ENCODE results near the gene CEP120. TPM values are rescaled to one million over a fixed set of nuclear protein-coding genes. Genes with fewer than 3 reads are reported as not detected.
"Not testable (repeated sequence)": the region's sequence is repeated elsewhere in the genome, so short reads cannot be mapped to it uniquely, and the experiment has no call there.

CEP120 gene
- total RNA-seq, 2 donors from 2014 or later: 19.9 to 23.5 TPM

GRCh38 chr5:123434796-123435195 is 11.6 kb upstream of the CEP120 start:
- Mint-ChIP-seq H3K27ac (no peak overlapping the region), H3K4me3 (no peak overlapping the region), H3K9me3 (peaks cover 11% of the 10 kb centered on the region), H3K4me1 (peaks cover 8% of the 10 kb centered on the region), H3K36me3 (ENCODE audit: low read depth) (no peaks in the 10 kb centered on the region), H3K27me3 (ENCODE audit: insufficient read depth) (no peaks in the 10 kb centered on the region)
- Histone ChIP-seq H3K36me3 (ENCODE audit: control insufficient read depth, insufficient read depth, low read length) (no peaks in the 10 kb centered on the region), H3K4me3 (ENCODE audit: low read length) (no peak overlapping the region), H3K27me3 (ENCODE audit: control insufficient read depth, insufficient read depth, low read length, poor library complexity, severe bottlenecking) (no peaks in the 10 kb centered on the region), H3K4me1 (ENCODE audit: control insufficient read depth, insufficient read depth, low read length) (no peaks in the 10 kb centered on the region), H3K27ac (ENCODE audit: low read depth, low read length) (no peak overlapping the region), H3K9me3 (ENCODE audit: control insufficient read depth, low read length) (peaks cover 16% of the 10 kb centered on the region), H3K9ac (ENCODE audit: extremely low read depth, low read length, poor library complexity, severe bottlenecking) (no peak overlapping the region)
- TF ChIP-seq CTCF (conservative IDR thresholded peaks at IDR 0.05): no peak
- 80% methylated on average over 1 of the region's 1 CpG; no CpG with 5 or more reads in 1 of the 2 experiments for WGBS, 2 experiments (ENCODE audit: insufficient coverage in 1 of 2, insufficient read length in 1 of 2)
- DNase-seq: no peak

GRCh38 chr5:123433596-123433995 is 10.4 kb upstream of the CEP120 start:
- no peak overlapping the region for H3K9ac ChIP-seq (ENCODE audit: extremely low read depth, low read length, poor library complexity, severe bottlenecking)
- peaks cover 3% of the 10 kb centered on the region for H3K4me1 ChIP-seq (ENCODE audit: control insufficient read depth, insufficient read depth, low read length)
- no peak for DNase-seq
- no peaks in the 10 kb centered on the region for H3K36me3 ChIP-seq (ENCODE audit: control insufficient read depth, insufficient read depth, low read length)
- Mint-ChIP-seq H3K36me3 (ENCODE audit: low read depth) (no peaks in the 10 kb centered on the region), H3K4me1 (peaks cover 12% of the 10 kb centered on the region), H3K9me3 (peaks cover 11% of the 10 kb centered on the region), H3K27ac (no peak overlapping the region), H3K4me3 (no peak overlapping the region), H3K27me3 (ENCODE audit: insufficient read depth) (no peaks in the 10 kb centered on the region)
- no peak overlapping the region for H3K27ac ChIP-seq (ENCODE audit: low read depth, low read length)
- H3K9me3 ChIP-seq (ENCODE audit: control insufficient read depth, low read length): peaks cover 16% of the 10 kb centered on the region
- no peaks in the 10 kb centered on the region for H3K27me3 ChIP-seq (ENCODE audit: control insufficient read depth, insufficient read depth, low read length, poor library complexity, severe bottlenecking)
- 94% methylated on average over 2 of the region's 2 CpGs; no CpG with 5 or more reads in 1 of the 2 experiments for WGBS, 2 experiments (ENCODE audit: insufficient coverage in 1 of 2, insufficient read length in 1 of 2)
- H3K4me3 ChIP-seq (ENCODE audit: low read length): no peak overlapping the region
- TF ChIP-seq CTCF (conservative IDR thresholded peaks at IDR 0.05): no peak

- H3K4me3 ChIP-seq (ENCODE audit: low read length); DNase-seq; H3K27ac ChIP-seq (ENCODE audit: low read depth, low read length); H3K4me1 ChIP-seq (ENCODE audit: control insufficient read depth, insufficient read depth, low read length); H3K36me3 Mint-ChIP-seq (ENCODE audit: low read depth); H3K4me3 Mint-ChIP-seq; H3K36me3 ChIP-seq (ENCODE audit: control insufficient read depth, insufficient read depth, low read length); H3K27me3 Mint-ChIP-seq (ENCODE audit: insufficient read depth); H3K27me3 ChIP-seq (ENCODE audit: control insufficient read depth, insufficient read depth, low read length, poor library complexity, severe bottlenecking); H3K4me1 Mint-ChIP-seq; H3K27ac Mint-ChIP-seq; H3K9ac ChIP-seq (ENCODE audit: extremely low read depth, low read length, poor library complexity, severe bottlenecking): not testable (repeated sequence)
- H3K9me3 ChIP-seq (ENCODE audit: control insufficient read depth, low read length): peaks cover 16% of the 10 kb centered on the region
- H3K9me3 Mint-ChIP-seq: peaks cover 11% of the 10 kb centered on the region
- WGBS, 2 experiments (ENCODE audit: insufficient coverage in 1 of 2, insufficient read length in 1 of 2): 94 to 98% methylated on average over 14 to 32 of the region's 32 CpGs
Measured at GRCh38 chr5:123430441-123430840, 7.2 kb upstream of the CEP120 start.

- no peaks in the 10 kb centered on the region for H3K36me3 ChIP-seq (ENCODE audit: control insufficient read depth, insufficient read depth, low read length)
- H3K27me3 ChIP-seq (ENCODE audit: control insufficient read depth, insufficient read depth, low read length, poor library complexity, severe bottlenecking): no peaks in the 10 kb centered on the region
- peaks cover 16% of the 10 kb centered on the region for H3K9me3 ChIP-seq (ENCODE audit: control insufficient read depth, low read length)
- 94% methylated on average over 2 of the region's 2 CpGs; no CpG with 5 or more reads in 1 of the 2 experiments for WGBS, 2 experiments (ENCODE audit: insufficient coverage in 1 of 2, insufficient read length in 1 of 2)
- Mint-ChIP-seq H3K4me1 (peaks cover 9% of the 10 kb centered on the region), H3K4me3 (no peak overlapping the region), H3K36me3 (ENCODE audit: low read depth) (no peaks in the 10 kb centered on the region), H3K27ac (no peak overlapping the region), H3K27me3 (ENCODE audit: insufficient read depth) (no peaks in the 10 kb centered on the region), H3K9me3 (peaks cover 11% of the 10 kb centered on the region)
- H3K9ac ChIP-seq (ENCODE audit: extremely low read depth, low read length, poor library complexity, severe bottlenecking): no peak overlapping the region
- peaks cover 3% of the 10 kb centered on the region for H3K4me1 ChIP-seq (ENCODE audit: control insufficient read depth, insufficient read depth, low read length)
- no peak for TF ChIP-seq CTCF (conservative IDR thresholded peaks at IDR 0.05)
- H3K27ac ChIP-seq (ENCODE audit: low read depth, low read length): no peak overlapping the region
- H3K4me3 ChIP-seq (ENCODE audit: low read length): no peak overlapping the region
- DNase-seq: no peak
Measured at GRCh38 chr5:123429993-123430392, 6.8 kb upstream of the CEP120 start.

Measured in endodermal cell (in vitro differentiated cells).